OCI-LY7 (cell line): ENCODE results near the gene RAX2. TPM values are rescaled to one million over a fixed set of nuclear protein-coding genes. Genes with fewer than 3 reads are reported as not detected.

Experiments used
- BruUV-seq: library from RNA; stranded (reverse); fragments of 400-500 nt; replicated peaks from 2 replicates; lab custom pipeline; 2021; lab: Mats Ljungman, UMichigan
- CTCF ChIA-PET: fragments of 300-600 bp; sonication (Branson Sonifier 250); formaldehyde crosslinking; loops from one replicate; lab custom pipeline; 2022; ENCODE audit warnings: antibody characterized with exemption; ENCODE audit not compliant: unreplicated experiment; lab: Charles Lee
- POLR2A ChIA-PET: fragments of 300-600 bp; sonication (Branson Sonifier 250); formaldehyde crosslinking; loops from one replicate; lab custom pipeline; 2022; ENCODE audit warnings: antibody characterized with exemption; lab: Charles Lee
- DNase-seq: peaks from one replicate; pipeline ENCODE4 v3.0.0-alpha.2; 2015; ENCODE audit warnings: low spot score
- H2AFZ ChIP-seq: fragments of 200-600 bp; sonication (generic), shearing (Covaris generic); 2 replicates; pipeline ENCODE4 v1.6.1; 2014; ENCODE audit warnings: mild to moderate bottlenecking, antibody characterized with exemption, low read length, moderate library complexity
- H3K27ac ChIP-seq: fragments of 200-600 bp; sonication (generic); 2 replicates; pipeline ENCODE4 v1.5.1; 2014; ENCODE audit warnings: mixed run types, low read depth, mild to moderate bottlenecking, moderate library complexity, low read length, inconsistent platforms; ENCODE audit not compliant: poor library complexity, severe bottlenecking
- H3K36me3 ChIP-seq: fragments of 200-600 bp; sonication (generic); 2 replicates; pipeline ENCODE4 v1.6.1; 2014; ENCODE audit warnings: mild to moderate bottlenecking, antibody characterized with exemption, low read length, moderate library complexity, mixed read lengths; ENCODE audit not compliant: insufficient read depth
- H3K4me1 ChIP-seq: fragments of 200-600 bp; sonication (generic); 2 replicates; pipeline ENCODE4 v1.5.1; 2014; ENCODE audit warnings: mild to moderate bottlenecking, low read length; ENCODE audit not compliant: insufficient read depth, poor library complexity, severe bottlenecking
- H3K4me2 ChIP-seq: fragments of 200-600 bp; sonication (generic); 2 replicates; pipeline ENCODE4 v1.6.1; 2014; ENCODE audit warnings: mild to moderate bottlenecking, low read length
- H3K4me3 ChIP-seq: fragments of 200-600 bp; sonication (generic); 2 replicates; pipeline ENCODE4 v1.5.1; 2014; ENCODE audit warnings: mild to moderate bottlenecking, low read depth, low read length; ENCODE audit not compliant: poor library complexity, severe bottlenecking
- H3K79me2 ChIP-seq: fragments of 200-600 bp; sonication (generic); 2 replicates; pipeline ENCODE4 v1.6.1; 2016; ENCODE audit warnings: low read depth, mild to moderate bottlenecking, low read length, moderate library complexity, mixed read lengths; ENCODE audit not compliant: insufficient read depth
- H3K9me2 ChIP-seq: fragments of 200-600 bp; sonication (generic); 2 replicates; pipeline ENCODE4 v1.6.1; 2016; ENCODE audit warnings: mild to moderate bottlenecking, low read length, mixed read lengths; ENCODE audit not compliant: insufficient read depth
- H3K9me3 ChIP-seq: fragments of 200-600 bp; sonication (generic); 2 replicates; pipeline ENCODE4 v1.6.1; 2014; ENCODE audit warnings: mild to moderate bottlenecking, mixed run types, low read length, mixed read lengths
- H4K20me1 ChIP-seq: fragments of 200-600 bp; sonication (generic); 2 replicates; pipeline ENCODE4 v1.6.1; 2014; ENCODE audit warnings: mild to moderate bottlenecking, antibody characterized with exemption, low read length, moderate library complexity, mixed read lengths; ENCODE audit not compliant: insufficient read depth
- EZH2phosphoT487 ChIP-seq: fragments of 200-600 bp; sonication (generic); IDR thresholded peaks from 2 replicates; pipeline ENCODE4 v1.6.1; 2018; ENCODE audit warnings: low read depth, borderline replicate concordance, mild to moderate bottlenecking, mixed run types, antibody characterized with exemption, low read length, moderate library complexity, mixed read lengths
- intact Hi-C: fragments of 100-400 bp; cut with micrococcal nuclease; formaldehyde crosslinking; loops from one replicate; pipeline ENCODE4 v1.10.0; 2022; ENCODE audit not compliant: unreplicated experiment
- total RNA-seq, 2 experiments: library from RNA; depleted of rRNA in 1 of 2; stranded (reverse); fragments of >200 nt in 1 of 2; shearing (Covaris generic) in 1 of 2; gene quantifications; 2 replicates each; pipeline ENCODE4 v1.2.3, GENCODE V29; 2014 to 2022
- TF ChIP-seq, protein P1 (sequence below): fragments of 200-600 bp; sonication (generic); conservative IDR thresholded peaks from 2 replicates; pipeline ENCODE4 v1.5.1; 2014; ENCODE audit warnings: mild to moderate bottlenecking, antibody characterized with exemption, low read length, moderate library complexity, mixed read lengths

Gene RAX2
- total RNA-seq, 2 experiments from 2014 or later, result not detected

DNA sequence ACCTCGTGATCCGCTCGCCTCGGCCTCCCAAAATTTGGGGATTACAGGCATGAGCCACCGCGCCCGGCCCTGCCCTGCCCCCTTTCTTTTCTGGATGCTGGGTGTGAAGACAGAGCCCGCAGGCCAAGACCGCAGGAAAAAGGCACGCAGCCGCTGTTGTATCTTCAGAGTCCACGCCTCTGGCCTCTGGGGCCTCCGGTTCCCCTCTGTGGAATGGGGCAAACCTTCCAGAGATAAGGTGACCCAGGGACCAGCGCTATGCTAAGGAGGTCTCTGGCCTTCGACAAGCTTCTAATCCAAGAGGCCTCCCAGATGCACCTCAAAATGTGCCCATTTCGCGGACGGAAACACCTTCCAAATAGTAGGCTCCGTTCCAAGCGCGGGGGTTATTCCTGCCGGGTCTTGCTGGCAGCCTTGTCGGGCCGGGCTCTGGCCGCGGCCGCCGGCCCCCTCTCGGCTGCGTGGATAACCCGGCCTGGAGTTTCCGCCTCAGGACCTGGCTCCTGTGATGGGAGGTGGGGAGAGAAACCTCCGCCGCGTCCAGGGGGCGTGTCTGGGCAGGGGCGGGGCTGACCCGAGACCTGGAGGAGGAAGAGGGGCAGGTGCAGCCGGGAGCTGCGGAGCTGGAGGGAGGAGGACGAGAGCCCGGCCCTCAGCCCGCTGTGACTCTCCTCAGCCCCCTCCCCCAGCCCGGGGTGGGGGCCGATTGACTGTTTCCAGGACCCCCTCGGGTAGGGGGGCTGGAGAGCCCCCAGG, 50.7 kb downstream of the RAX2 start:
- H2AFZ ChIP-seq, result no peak overlapping the region
- H3K4me1 ChIP-seq, result no peaks in the 10 kb centered on the region
- no peak overlapping the region for H3K27ac ChIP-seq
- no peaks in the 10 kb centered on the region for H3K79me2 ChIP-seq
- DNase-seq, result peak; percentile 85
- ChIA-PET CTCF (no interaction called here), POLR2A (no interaction called here)
- no peaks in the 10 kb centered on the region for H3K9me2 ChIP-seq
- no TSS peak for BruUV-seq
- peak overlapping the region; percentile 39; the same call in 1 of the 2 replicates for H3K4me2 ChIP-seq
- TF ChIP-seq EZH2phosphoT487, result no peak
- TF ChIP-seq, protein P1, sequence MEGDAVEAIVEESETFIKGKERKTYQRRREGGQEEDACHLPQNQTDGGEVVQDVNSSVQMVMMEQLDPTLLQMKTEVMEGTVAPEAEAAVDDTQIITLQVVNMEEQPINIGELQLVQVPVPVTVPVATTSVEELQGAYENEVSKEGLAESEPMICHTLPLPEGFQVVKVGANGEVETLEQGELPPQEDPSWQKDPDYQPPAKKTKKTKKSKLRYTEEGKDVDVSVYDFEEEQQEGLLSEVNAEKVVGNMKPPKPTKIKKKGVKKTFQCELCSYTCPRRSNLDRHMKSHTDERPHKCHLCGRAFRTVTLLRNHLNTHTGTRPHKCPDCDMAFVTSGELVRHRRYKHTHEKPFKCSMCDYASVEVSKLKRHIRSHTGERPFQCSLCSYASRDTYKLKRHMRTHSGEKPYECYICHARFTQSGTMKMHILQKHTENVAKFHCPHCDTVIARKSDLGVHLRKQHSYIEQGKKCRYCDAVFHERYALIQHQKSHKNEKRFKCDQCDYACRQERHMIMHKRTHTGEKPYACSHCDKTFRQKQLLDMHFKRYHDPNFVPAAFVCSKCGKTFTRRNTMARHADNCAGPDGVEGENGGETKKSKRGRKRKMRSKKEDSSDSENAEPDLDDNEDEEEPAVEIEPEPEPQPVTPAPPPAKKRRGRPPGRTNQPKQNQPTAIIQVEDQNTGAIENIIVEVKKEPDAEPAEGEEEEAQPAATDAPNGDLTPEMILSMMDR, result no peak
- no peak overlapping the region for H3K4me3 ChIP-seq
- no peaks in the 10 kb centered on the region for H3K9me3 ChIP-seq
- H3K36me3 ChIP-seq, result no peaks in the 10 kb centered on the region
- no peaks in the 10 kb centered on the region for H4K20me1 ChIP-seq
- intact Hi-C loops, result no loop called here

DNA sequence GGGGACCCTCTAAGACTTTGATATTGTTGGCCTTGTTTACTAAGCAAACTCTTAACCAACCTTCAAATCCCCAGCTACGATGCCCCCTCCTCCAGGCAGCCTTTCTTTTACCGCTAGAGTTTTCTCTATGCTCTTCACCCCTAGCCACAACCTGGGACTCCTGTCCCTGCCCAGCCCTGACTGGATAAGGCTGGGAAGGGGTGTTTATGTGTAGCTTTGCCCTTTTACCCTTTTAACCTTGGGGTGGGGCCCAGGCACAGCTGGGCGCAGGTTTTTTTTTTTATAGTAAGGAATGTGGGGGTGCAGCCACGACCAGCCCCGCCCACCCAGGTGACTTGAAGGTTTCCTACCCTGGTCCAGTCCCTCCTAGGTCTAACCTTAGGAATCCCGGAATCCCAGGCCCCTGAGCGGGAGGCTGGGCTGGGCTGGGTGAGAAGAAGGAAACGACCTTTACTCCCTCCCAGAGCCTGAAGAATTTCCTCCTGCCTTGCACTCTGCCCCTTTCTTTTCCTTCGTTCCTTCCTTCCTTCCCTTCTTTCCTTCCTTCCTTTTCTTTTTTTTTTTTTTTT, 51.6 kb downstream of the RAX2 start:
- BruUV-seq, result no TSS peak
- no peak overlapping the region for H3K27ac ChIP-seq
- no peaks in the 10 kb centered on the region for H3K36me3 ChIP-seq
- H3K4me3 ChIP-seq, result no peak overlapping the region
- no peaks in the 10 kb centered on the region for H3K79me2 ChIP-seq
- ChIA-PET CTCF (no interaction called here), POLR2A (no interaction called here)
- no peaks in the 10 kb centered on the region for H4K20me1 ChIP-seq
- no peak for TF ChIP-seq EZH2phosphoT487
- TF ChIP-seq, protein P1, result no peak
- DNase-seq, result no peak
- intact Hi-C loops, result no loop called here
- no peaks in the 10 kb centered on the region for H3K9me3 ChIP-seq
- no peak overlapping the region for H3K4me2 ChIP-seq
- H3K4me1 ChIP-seq, result no peaks in the 10 kb centered on the region
- no peaks in the 10 kb centered on the region for H3K9me2 ChIP-seq
- H2AFZ ChIP-seq, result no peak overlapping the region

DNA sequence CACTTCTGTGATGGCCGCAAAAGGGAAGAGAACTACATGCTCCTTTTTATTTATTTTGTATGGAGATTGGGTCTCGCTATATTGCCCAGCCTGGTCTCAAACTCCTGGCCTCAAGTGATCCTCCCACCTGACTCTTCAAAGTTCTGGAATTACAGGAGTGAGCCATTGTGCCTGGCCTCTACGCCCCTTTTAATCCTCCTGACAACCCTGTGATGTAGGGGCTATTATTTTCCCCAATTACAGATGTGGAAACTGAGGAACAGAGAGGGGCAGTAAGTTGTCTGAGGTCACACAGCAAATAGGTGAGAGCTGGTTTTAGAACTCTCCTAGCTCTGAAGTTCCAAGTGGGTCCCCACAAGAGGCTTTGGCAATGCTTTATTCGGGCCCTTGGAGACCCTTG, 52.2 kb downstream of the RAX2 start:
- Histone ChIP-seq H3K4me3 (no peak overlapping the region), H3K4me2 (no peak overlapping the region), H3K9me3 (no peaks in the 10 kb centered on the region), H3K4me1 (no peaks in the 10 kb centered on the region), H3K36me3 (no peaks in the 10 kb centered on the region), H3K27ac (no peak overlapping the region), H4K20me1 (no peaks in the 10 kb centered on the region), H3K9me2 (no peaks in the 10 kb centered on the region), H2AFZ (no peak overlapping the region), H3K79me2 (no peaks in the 10 kb centered on the region)
- DNase-seq, result no peak
- ChIA-PET POLR2A (no interaction called here), CTCF (no interaction called here)
- intact Hi-C loops, result no loop called here
- BruUV-seq, result no TSS peak
- no peak for TF ChIP-seq EZH2phosphoT487
- TF ChIP-seq, protein P1, result no peak
